ENCODE measurements around the gene ZNF569. TPM values are rescaled to one million over a fixed set of nuclear protein-coding genes. Genes with fewer than 3 reads are reported as not detected.

The ZNF569 gene
- total and polyA plus RNA-seq, 8 donors: 3.5 to 15.5 (median 9.4) TPM

- DNase-seq: no peak
- Histone ChIP-seq H3K4me1 (no peaks in the 10 kb centered on the region), H3K27me3 (no peaks in the 10 kb centered on the region), H3K4me3 (no peak overlapping the region), H3K27ac (no peak overlapping the region), H3K36me3 (peaks cover 0 to 78% of the 10 kb centered on the region in 2 donors), H3K9me3 (peaks cover 0 to 92% of the 10 kb centered on the region in 2 donors)
- no peak for ATAC-seq
- intact Hi-C loops (cut with DNase I): no loop called here
- no peak for TF ChIP-seq CTCF (IDR thresholded peaks at IDR 0.05)
These were observed 105.2 kb downstream of the ZNF569 start for GRCh38 chr19:37361994-37362393.

Other genes with a start within 250 kb of the ZNF569 start
- 1 to 10 TPM; 5.5 to 7.0 TPM for gene ZNF383, start 249.2 kb downstream of the ZNF569 start, total RNA-seq
- gene ZNF383, start 249.2 kb downstream of the ZNF569 start, polyA plus RNA-seq (ENCODE audit: insufficient read length in 6 of 6): 10 to 100 TPM; 14.2 to 19.2 (median 15.9) TPM
- gene ZNF527, start 96.3 kb downstream of the ZNF569 start, total RNA-seq: 1 to 10 TPM; 4.3 to 5.4 TPM
- gene ZNF527, start 96.3 kb downstream of the ZNF569 start, polyA plus RNA-seq (ENCODE audit: insufficient read length in 6 of 6): 10 to 100 TPM in 5 of 6 donors, 1 to 10 TPM in 1; 9.9 to 11.9 (median 11.4) TPM
- 1 to 10 TPM; 4.1 to 4.8 TPM for gene ZNF570, start 1.9 kb upstream of the ZNF569 start, total RNA-seq
- gene ZNF570, start 1.9 kb upstream of the ZNF569 start, polyA plus RNA-seq (ENCODE audit: insufficient read length in 6 of 6): 10 to 100 TPM in 5 of 6 donors, 1 to 10 TPM in 1; 9.7 to 12.9 (median 11.1) TPM
- 1 to 10 TPM; 3.5 to 4.8 TPM for gene ZNF793, start 39.5 kb upstream of the ZNF569 start, total RNA-seq
- gene ZNF793, start 39.5 kb upstream of the ZNF569 start, polyA plus RNA-seq (ENCODE audit: insufficient read length in 6 of 6): 10 to 100 TPM; 27.0 to 39.4 (median 38.5) TPM
- 1 to 10 TPM; 3.4 to 5.1 TPM for gene ZNF571, start 127.3 kb upstream of the ZNF569 start, total RNA-seq
- gene ZNF571, start 127.3 kb upstream of the ZNF569 start, polyA plus RNA-seq (ENCODE audit: insufficient read length in 6 of 6): 10 to 100 TPM; 10.9 to 15.0 (median 11.6) TPM
- 1 to 10 TPM; 1.9 to 2.3 TPM for gene ZNF540, start 127.4 kb upstream of the ZNF569 start, total RNA-seq
- gene ZNF540, start 127.4 kb upstream of the ZNF569 start, polyA plus RNA-seq (ENCODE audit: insufficient read length in 6 of 6): 1 to 10 TPM; 5.1 to 8.7 (median 7.0) TPM
- gene ZFP30, start 188.0 kb upstream of the ZNF569 start, total RNA-seq: 10 to 100 TPM; 11.6 to 12.8 TPM
- gene ZFP30, start 188.0 kb upstream of the ZNF569 start, polyA plus RNA-seq (ENCODE audit: insufficient read length in 6 of 6): 10 to 100 TPM; 22.5 to 28.3 (median 23.9) TPM